Psoas muscle (tissue), 8 donors: ENCODE results near the gene GRK5. TPM values are rescaled to one million over a fixed set of nuclear protein-coding genes. Genes with fewer than 3 reads are reported as not detected.
A peak's percentile ranks its signal among the peaks of the same experiment; 100 is the strongest.

Source experiments
- ATAC-seq, 4 donors: fragments of 200-7000 bp; cut with Tn5 transposase; one replicate each; pipeline ENCODE4 v1.9.1; 2020; ENCODE audit warnings: moderate library complexity in 3 of 4, mild to moderate bottlenecking in 2 of 4
- DNase-seq, 2 donors: peaks; one replicate each; pipeline ENCODE4 v3.0.0-alpha.2; 2020
- H3K27ac ChIP-seq: fragments of 200-600 bp; one replicate; pipeline ENCODE4 v1.8.0; 2022
- H3K27me3 ChIP-seq, 3 donors: fragments of 200-600 bp in 1 of 3; one replicate each; pipeline versions ENCODE4 v1.6.1 to v1.8.0; 2013 to 2022; ENCODE audit warnings: low read length in 2 of 3, mild to moderate bottlenecking in 2 of 3, moderate library complexity in 1 of 3; ENCODE audit not compliant: insufficient read depth in 3 of 3
- H3K36me3 ChIP-seq, 2 donors: fragments of 200-600 bp in 1 of 2; one replicate each; pipeline versions ENCODE4 v1.6.1 to v1.8.0; 2013 to 2022; ENCODE audit warnings: low read depth in 1 of 2, mild to moderate bottlenecking in 1 of 2, moderate library complexity in 1 of 2; ENCODE audit not compliant: insufficient read depth in 1 of 2
- H3K4me1 ChIP-seq: fragments of 200-600 bp; one replicate; pipeline ENCODE4 v1.8.0; 2022
- H3K4me3 ChIP-seq: fragments of 200-600 bp; one replicate; pipeline ENCODE4 v1.8.0; 2022; ENCODE audit warnings: mild to moderate bottlenecking
- H3K9me3 ChIP-seq: fragments of 200-600 bp; one replicate; pipeline ENCODE4 v1.8.0; 2022
- CTCF ChIP-seq: fragments of 200-600 bp; IDR thresholded peaks from one replicate; pipeline ENCODE4 v1.8.0; 2022; ENCODE audit warnings: antibody characterized with exemption
- WGBS, 3 donors: extraction: QIAGEN DNeasy Blood & Tissue Kit; methylation state at CpG; one replicate each; pipeline versions ENCODE4 v1.1.6 to v1.1.7; 2013; 5-methylcytosine and 5-hydroxymethylcytosine counted together
- intact Hi-C, 2 donors: fragments of 100-400 bp; cut with DNase I; formaldehyde crosslinking; loops; one replicate each; pipeline versions ENCODE4 v1.11.0 to v1.14.2; 2022
- polyA plus RNA-seq, 3 donors: library from polyadenylated mRNA; stranded (reverse); fragments of 200-250 nt; gene quantifications; one replicate each; pipeline ENCODE4 v1.2.3, GENCODE V29; 2013
- total RNA-seq, 4 donors: library from RNA; stranded (reverse); fragmentation: NEBNext Ultra II Directional in 2 of 4; extraction: Animal tissue kit (Norgen Biotek cat#: 25700) in 2 of 4; gene quantifications; one replicate each; pipeline versions ENCODE4 v1.2.1 to v1.2.4, GENCODE V29; 2021 to 2023
- donor health status: healthy with polysubstance abuse.
- donor health status: DM: no; HTN: no; CAD: no; lungs with moderate emphysema.
- donor health status: Bipolar disorder and iron deficiency.
- donor health status: healthy.
- donor health status: DM: yes; HTN: yes; CAD: no.
- donor health status: DM: no; HTN: no; CAD: no.
- donor health status: DM: no; HTN: no; CAD: no.
- donor health status: DM: yes; HTN: yes; CAD: no.

The GRK5 gene
- total and polyA plus RNA-seq, 7 donors, result 7.0 to 15.5 (median 8.0) TPM

DNA sequence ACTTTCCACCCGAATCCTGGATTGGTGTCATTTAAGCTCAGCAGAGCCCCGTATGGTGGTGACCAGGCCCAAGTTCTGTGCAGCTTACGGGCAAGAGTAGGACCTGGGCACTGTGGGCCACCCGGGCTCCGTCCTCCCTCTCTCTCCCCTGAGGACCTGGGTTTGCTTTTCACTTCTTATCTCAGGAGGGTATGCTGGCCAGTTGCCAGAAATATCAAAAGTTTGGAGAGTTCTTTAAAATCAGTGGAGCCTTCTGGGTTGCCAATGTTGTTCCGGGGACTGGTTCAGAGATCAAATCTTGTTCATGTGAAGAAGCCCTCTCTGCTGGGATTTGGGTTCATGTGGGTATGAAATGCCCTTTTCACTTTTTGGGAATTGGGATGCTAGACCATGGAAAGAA lies 145.4 kb downstream of the GRK5 start:
- Histone ChIP-seq H3K27me3 (no peaks in the 10 kb centered on the region), H3K9me3 (peaks cover 10% of the 10 kb centered on the region), H3K4me3 (no peak overlapping the region), H3K27ac (no peak overlapping the region), H3K36me3 (no peaks in the 10 kb centered on the region), H3K4me1 (peaks cover 7% of the 10 kb centered on the region)
- DNase-seq (no peak), ATAC-seq (no peak)
- intact Hi-C loops, result no loop called here
- TF ChIP-seq CTCF, result no peak
- WGBS, 3 donors, result 84 to 94% (median 92%) methylated on average over 6 of the region's 6 CpGs

GRCh38 chr10:119353421-119353820 lies 146.1 kb downstream of the GRK5 start:
- H3K27ac ChIP-seq, result no peak overlapping the region
- peaks cover 6% of the 10 kb centered on the region for H3K4me1 ChIP-seq
- no peak for ATAC-seq
- no peak overlapping the region for H3K4me3 ChIP-seq
- no peaks in the 10 kb centered on the region for H3K27me3 ChIP-seq
- no peaks in the 10 kb centered on the region for H3K36me3 ChIP-seq
- TF ChIP-seq CTCF, result no peak
- no peak for DNase-seq
- intact Hi-C loops, result no loop called here
- H3K9me3 ChIP-seq, result peaks cover 10% of the 10 kb centered on the region
- 78 to 86% (median 78%) methylated on average over 2 of the region's 2 CpGs for WGBS, 3 donors

DNA sequence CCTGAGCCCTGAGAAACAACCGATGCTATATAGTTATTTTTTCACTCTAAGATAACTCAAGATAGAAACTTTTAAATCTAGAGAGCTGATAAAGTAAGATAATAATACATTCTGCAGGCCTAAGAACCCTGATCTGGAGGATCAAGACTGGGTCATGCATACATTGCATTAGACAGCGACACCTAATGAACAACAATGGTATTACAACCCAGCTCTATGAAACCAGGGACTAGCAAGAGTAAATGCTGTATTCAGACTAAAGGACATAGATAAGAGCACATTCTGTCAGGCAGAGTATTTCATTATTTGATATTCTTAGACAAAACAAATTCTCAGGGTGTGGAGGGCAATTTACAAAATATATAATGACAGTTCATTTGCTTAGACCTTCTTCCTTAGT lies 148.6 kb downstream of the GRK5 start:
- WGBS, 3 donors, result 92 to 96% (median 92%) methylated on average over 2 of the region's 2 CpGs
- Histone ChIP-seq H3K27me3 (no peaks in the 10 kb centered on the region), H3K4me3 (no peak overlapping the region), H3K9me3 (peaks cover 10% of the 10 kb centered on the region), H3K27ac (no peak overlapping the region), H3K4me1 (no peaks in the 10 kb centered on the region), H3K36me3 (no peaks in the 10 kb centered on the region)
- ATAC-seq (no peak), DNase-seq (no peak)
- intact Hi-C loops, result no loop called here
- TF ChIP-seq CTCF, result peak; percentile 13

- Histone ChIP-seq H3K27ac (no peak overlapping the region), H3K4me3 (no peak overlapping the region), H3K9me3 (peaks cover 2% of the 10 kb centered on the region), H3K27me3 (no peaks in the 10 kb centered on the region), H3K4me1 (no peaks in the 10 kb centered on the region), H3K36me3 (no peaks in the 10 kb centered on the region)
- TF ChIP-seq CTCF, result no peak
- ATAC-seq, result no peak
- WGBS, 3 donors, result 65 to 72% (median 71%) methylated on average over 14 of the region's 14 CpGs
- intact Hi-C loops, result no loop called here
- no peak for DNase-seq
Observed at GRCh38 chr10:119357412-119358151, 150.2 kb downstream of the GRK5 start.

DNA sequence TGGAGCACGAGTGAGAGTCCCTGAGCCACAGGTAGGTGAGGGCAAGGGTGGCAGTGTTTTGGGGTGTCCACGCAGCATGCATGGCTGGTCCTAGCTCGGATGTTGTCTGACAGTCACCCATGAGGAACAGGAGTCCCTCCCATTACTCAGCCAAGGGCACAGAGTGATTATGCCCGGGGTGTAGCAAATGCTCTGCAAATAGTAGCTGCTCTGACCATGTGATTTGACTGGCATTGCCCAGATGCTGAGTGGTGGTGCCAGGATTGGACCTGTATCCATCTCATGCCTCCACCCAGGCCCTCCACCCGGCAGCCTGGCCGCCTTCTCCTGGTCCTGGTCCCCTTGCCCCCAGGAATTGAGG lies 150.8 kb downstream of the GRK5 start:
- peaks cover 1% of the 10 kb centered on the region for H3K4me1 ChIP-seq
- H3K27me3 ChIP-seq, result no peaks in the 10 kb centered on the region
- H3K36me3 ChIP-seq, result no peaks in the 10 kb centered on the region
- H3K4me3 ChIP-seq, result no peak overlapping the region
- no peak for TF ChIP-seq CTCF
- H3K27ac ChIP-seq, result no peak overlapping the region
- WGBS, 3 donors, result 38 to 57% (median 54%) methylated on average over 6 of the region's 6 CpGs
- ATAC-seq (peak; percentile 37 to 76 (median 56)), DNase-seq (no peak)
- intact Hi-C loops, result no loop called here
- H3K9me3 ChIP-seq, result no peaks in the 10 kb centered on the region
